Stimulated activated CD8-positive, alpha-beta memory T cell treated with anti-CD3 and anti-CD28 coated beads, Interleukin-12 subunit alpha, Interleukin-12 subunit beta, amount 100 ng/mL, for 4 hours (primary cell): ENCODE results near the gene ATRNL1.

Experiments used
- DNase-seq: peaks from one replicate; pipeline ENCODE4 v3.0.0-alpha.2; 2020; ENCODE audit warnings: low read depth

Gene ATRNL1

DNA sequence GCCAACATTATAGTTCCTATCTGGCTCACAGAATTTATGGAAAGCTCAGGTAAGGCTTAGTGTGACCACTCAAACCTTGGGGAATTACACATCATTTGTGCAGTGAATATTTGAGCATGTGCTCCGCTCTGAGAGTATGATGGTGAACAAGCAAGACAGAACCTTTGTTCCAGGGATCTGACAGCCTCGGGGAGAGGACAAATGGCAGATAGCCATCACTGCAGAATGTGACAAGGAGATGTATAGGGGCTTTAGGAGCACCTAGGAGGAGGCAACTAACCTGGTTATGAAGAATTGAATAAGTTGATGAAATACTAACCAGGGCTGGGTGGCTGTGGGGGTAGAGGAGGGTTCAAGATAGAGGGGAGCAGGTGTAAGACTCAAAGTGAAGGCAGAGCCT, 889.4 kb downstream of the ATRNL1 start:
- no peak for DNase-seq

DNA sequence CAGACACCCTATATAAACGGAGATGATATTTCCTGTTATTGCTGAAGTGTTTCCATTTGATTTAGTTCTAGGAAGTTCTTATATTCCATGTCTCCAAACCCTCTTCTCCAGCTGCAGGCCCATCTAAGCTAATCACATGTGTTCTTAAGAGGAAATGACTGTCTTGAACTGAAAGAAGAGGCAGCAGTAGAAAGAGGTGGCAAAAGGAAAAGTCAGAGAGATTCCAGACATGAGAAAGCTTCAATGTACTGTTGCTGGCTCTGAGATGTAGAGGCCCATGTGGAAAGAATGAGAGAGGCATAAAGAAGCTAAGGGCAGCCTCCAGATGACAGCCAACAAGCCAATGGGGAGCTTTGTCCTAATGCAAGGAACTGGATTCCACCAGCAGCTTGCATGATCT, 892.6 kb downstream of the ATRNL1 start:
- DNase-seq, result no peak

DNA sequence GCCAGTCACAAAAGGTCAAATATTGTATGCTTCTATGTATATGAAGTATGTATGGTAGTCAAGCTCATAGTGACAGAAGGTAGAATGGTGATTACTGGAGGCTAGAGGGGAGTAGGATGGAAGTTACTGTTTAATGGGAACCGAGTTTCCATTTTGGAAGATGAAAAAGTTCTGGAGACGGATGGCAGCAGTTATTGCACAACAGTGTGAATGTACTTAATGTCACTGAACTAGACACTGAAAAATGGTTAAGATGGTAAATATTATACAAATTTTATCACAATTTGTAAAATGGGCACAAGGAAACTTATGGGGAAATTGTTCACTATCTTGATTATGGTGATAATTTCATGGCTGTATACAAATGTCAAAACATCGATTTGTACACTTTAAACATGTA, 895.2 kb downstream of the ATRNL1 start:
- no peak for DNase-seq

DNA sequence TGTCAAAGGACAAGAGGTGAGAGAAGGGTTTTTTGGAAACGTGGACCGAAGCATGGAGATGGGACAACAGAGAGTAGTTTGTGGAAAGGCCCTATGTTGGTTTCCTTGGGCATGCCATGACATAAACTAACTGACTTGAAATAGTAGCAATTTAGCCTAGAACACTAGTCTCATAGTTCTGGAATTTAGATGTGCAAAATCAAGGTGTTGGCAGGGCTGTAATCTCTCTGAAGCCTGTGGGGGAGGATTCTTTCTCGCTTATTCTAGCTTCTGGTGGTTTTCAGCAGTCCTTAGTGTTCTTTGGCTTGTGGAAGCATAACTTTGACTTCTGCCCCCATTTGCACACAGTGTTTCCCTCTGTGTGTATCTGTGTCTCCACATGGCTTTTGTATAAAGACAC, 896.5 kb downstream of the ATRNL1 start:
- DNase-seq, result no peak

DNA sequence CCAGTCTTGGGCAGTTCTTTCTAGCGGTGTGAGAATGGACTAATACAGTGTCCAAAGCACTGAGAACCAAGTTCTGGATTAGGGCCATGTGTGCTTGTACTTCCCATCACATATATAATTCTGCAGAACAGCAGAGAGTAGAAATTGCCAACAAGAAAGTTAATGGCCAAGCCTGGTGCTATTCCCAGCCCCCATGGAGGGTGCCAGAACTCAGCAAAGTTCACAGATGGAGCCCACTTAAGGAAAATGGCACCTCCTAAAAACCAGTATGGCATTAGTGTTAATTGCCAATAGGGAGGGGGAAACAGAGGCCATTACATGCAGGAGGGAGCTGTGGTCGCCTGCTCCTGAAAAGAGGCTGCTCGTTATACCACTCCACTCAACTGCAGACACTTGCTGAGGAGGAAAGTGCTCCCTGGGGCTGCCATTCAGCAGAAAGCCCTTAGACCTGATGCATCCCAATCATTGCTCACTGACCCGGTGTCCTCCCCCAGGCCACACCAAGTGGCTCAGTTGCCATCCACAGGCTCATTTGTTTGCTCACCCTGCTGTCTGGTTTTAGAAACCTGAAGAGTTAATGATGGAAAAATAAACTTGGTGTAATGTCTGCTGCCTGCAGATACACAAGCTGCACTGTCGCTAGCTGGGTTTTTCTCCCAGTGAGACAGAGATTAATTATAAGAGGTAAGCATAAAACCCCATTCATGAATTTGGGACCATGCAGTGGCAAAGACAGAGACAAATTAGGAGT, 899.2 kb downstream of the ATRNL1 start:
- DNase-seq, result no peak

DNA sequence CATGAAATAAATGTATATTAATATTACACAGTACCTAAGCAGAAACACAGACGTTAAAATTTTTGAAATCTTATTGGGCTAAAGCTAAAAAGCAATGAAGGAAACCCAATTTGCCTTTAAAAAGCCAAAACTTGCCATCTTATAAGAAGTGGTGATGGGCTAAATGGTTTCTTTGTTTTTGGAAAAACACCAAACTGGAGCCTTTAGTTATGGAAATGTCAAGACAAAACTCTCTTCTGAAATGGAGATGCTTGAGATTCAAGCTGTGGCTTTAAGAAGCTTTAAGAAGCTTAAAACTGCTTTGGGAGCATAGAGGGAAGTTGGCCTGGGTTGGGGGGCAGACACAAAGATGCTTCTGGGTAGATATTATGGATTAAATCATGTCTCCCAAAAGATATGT, 902.9 kb downstream of the ATRNL1 start:
- no peak for DNase-seq

DNA sequence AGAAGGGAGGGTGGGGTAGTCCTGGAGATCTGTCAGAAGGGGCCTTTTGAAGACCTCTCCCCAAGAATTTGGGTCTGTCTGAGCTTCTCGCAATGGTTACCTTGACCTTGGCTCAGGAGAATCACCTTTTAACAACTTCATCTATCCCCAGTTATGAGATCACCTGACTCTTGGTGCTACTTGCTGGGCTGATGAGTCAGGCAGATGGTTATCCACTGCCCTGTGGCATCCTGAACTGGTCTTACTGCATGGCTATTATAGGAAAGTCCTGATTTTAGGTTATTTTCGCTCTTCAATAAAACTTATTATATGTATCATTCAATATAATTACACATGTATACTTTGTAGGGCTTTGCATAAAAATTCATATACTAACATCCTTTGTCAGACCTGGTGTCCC, 905.1 kb downstream of the ATRNL1 start:
- DNase-seq, result no peak
